Measurements from ENCODE around the gene TNFAIP8.

Gene TNFAIP8

DNA sequence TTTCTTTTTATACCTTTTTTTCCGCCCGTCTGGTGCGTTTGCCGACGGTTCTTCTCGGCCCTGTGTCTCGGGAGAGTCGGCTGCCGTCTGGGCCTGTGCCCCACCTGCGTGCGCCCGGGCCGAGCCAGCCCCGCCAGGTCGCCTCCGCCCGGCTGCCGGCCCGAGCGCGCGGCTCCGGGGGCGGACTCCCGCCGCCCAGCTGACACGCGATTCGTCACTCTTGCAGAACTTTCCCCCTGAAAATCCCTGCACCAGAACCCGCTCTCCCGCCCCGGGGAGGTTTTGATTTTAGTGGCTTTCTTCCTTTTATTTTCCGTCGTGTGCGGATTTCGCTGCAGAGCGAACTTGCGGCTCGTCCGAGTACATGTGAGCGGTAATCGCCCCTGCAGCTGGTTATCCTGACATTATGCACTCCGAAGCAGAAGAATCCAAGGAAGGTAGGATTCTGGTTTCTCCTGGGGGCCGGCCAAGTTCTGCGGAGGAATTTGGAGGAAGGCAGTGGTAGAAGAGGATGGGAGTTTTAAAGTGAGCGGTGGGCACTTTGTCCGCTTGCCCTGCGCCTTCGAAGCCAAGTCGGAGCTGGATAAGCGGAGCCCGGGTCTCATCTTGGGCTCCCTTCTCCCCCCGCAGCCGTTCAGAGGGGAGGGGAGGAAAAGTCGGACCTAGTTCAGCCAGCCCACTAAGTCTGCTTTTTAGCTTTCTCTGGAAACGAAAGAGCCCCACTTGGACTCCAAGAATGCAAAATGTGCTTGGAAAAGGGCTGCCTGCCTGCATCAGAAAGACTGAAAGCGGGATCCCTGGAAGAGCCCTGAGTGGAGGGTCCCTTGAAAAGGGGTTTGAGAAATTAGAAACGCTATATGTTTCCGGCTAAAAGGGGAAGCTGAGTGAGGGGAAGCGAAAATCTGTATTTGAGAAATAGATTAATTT lies at the start of gene TNFAIP8:
Gene TNFAIP8 (plus strand): TSS at position 335 of the 927 bp plus-strand sequence. CDS start 72 bp downstream, at position 407.
- no peak for DNase-seq

DNA sequence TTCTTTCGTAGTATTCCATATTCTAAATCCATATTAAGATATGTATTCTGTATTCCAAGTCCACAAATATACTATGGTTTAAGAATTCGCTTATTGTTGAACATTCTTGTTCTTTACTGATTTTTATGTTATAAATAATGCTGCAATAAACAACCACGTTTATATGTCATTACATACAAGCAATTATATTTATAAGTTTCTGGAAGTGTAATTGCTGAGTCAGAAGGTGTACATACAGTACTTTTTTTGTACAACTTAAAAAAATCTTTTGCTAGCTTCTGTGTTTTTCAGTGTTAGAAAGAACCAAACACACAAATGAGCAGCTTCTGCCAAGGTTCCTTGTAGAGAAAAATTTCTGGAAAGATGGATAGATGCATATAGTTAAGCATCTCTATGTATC lies 48.6 kb upstream of the TNFAIP8 start:
- no peak for DNase-seq

DNA sequence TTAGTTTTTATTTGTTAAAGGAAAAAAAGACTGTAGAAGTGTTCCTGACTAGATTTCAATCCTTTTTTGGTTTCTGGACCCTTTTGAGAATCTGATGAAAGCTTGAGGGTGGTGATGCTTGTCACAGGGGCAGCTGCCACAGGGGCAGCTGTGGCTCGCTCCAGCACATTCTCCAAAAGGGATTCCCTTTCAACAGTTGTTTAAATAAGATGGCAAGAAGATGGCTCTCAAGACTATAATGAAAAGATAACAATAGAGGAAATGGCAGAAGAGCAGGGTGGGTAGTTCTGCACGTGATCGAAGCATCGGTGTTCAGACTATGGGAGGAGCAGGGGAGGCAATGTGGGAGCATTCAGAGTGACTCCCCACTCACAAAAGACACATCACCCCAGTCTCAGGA lies 46.5 kb upstream of the TNFAIP8 start:
- no peak for DNase-seq

DNA sequence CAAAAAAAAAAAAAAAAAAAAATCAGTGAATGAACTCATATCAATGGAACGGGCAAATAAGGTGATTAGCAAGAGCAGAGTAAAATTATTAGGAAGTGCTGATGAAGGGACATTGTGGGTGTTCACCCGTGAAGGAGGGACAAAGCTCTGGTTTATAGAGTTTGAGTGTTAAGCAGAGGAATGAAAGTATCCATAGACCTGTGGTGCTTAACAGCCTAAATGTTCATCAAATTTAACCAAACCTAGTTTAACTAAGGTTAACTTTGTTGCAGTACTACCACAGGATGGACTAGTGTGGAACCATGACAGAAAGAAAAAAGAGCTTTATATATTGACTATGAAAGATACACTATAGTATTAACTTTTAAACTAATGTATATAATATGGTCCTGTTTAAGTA lies 44.1 kb upstream of the TNFAIP8 start:
- no peak for DNase-seq

DNA sequence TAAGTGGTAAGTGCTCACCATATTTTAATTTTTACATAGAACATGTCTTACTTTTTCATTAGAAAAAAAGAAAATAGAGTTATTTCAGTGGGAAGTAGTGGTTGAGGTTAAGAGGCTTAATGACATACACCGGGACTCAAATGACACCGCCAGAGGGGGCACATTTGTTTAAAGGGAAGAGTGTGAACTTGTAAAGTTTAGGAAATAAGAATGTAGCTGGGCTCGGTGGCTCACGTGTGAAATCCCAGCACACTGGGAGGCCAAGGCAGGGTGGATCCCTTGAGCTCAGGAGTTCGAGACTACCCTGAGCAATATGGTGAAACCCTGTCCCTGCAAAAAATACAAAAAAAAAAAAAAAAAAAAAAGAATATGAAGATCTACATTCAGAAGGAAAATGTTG lies 43.4 kb upstream of the TNFAIP8 start:
- DNase-seq: no peak

DNA sequence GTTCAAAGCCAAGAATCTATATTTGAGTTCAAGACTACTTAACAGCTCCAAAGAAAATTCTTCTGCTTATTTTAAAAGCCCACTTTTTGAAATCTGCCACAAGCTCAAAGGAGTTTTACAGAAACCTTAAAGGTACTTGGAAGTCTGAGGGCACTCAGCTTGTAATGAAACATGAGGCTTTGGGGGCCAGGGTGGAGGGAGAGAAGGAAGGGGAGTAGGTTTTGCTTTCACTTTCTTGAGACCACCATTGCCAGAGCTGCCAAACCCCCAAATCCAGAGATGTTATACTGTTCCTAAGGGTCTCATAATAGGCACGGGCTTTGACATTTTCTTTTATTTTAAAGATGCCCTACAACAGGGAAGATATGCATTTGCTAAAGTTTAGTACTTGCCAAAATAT lies 42.6 kb upstream of the TNFAIP8 start:
- DNase-seq: no peak

DNA sequence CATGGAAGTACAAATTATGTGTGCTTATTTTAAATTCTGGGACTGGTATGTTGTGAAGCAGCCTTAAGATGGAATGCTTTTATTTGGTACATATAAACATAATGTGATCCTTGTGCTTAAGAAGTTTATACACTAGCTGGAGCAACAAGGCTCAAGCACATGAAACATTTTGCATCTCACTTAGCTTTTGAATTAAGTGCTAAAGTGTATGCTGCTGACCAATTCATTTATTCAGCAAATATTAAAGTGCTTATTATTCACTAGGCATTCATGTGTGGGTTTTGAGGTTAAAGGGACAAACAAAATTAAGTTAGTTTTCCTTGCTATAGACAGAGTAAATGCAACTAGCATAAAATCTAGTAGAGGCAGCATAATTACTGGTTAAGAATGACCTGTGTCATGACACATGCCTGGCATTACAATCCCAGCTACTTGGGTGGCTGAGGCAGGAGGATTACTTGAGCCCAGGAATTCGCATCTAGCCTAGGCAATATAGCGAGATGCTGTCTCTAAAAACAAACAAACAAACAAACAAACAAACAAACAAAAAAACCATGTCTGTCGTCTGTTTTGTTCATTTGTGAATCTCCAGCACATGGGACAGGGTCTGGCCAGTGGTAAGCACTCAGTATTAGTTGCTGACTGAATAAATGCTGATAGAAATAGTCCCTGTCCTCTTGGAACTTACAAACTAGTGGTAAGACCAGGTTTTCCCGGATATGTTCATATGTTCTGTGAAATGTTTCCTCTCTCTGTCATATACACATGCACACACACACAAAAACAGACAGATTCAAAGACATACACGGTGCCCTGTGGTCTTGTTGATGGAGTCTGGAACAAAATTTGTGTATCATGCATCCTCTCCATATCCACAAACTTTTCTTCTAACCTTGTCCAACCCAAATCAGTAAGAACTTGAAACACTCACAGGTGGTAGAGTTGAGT lies 41.9 kb upstream of the TNFAIP8 start:
- no peak for DNase-seq

DNA sequence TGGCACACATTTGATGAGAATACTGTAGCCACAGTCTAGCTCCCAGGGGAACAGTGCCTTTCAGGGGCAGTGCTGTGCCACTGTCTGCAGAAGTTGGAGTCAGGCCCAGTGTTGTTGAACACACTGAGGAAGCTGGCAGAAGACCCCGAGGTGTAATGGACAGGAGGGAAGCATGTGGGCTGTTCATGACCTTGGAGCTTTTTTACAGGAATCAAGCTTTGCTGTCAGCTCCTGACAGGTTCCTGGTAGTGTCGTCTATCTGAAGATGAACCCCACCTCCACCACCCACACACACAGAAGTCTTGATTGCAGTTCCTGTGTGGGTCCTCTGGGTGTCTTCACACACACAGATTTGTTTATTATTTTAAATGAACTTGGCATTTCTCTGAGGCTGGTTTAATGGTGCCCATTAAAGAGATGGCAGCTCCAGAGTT lies 40.3 kb upstream of the TNFAIP8 start:
- DNase-seq: no peak

DNA sequence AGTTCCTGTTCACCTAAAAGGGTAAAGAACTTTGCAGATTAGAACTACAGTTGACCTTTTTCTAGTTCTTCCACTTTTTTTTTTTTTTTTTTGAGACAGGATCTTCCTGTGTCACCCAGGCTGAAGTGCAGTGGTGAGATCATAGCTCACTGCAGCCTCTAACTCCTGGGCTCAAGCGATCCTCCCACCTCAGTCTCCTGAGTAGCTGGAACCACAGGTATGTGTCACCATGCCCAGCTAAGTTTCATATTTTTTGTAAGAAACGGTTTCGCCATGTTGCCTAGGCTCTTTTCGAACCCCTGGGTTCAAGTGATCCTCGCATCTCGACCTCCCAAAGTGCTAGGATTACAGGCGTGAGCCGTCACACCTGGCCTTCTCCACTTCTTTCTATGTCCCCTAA lies 39.7 kb upstream of the TNFAIP8 start:
- DNase-seq: no peak

DNA sequence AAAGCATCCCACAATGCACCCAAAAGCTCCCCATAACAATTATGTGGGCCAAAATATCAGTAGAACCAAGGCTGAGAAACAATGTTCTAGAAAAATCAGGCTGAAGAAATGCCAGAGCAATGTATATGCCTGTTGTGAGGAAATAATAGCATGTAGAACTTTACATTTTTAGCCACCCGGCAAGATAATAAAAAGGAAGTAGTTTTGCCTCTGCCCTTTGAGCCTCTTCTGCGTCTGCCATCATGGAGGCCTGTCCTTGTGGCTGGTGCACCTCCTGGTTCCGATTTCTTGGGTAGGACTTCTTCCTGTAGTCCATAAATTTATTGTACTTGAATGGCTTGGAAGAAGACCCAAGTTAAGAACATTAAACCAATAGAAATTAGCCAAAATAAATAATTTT lies 38.9 kb upstream of the TNFAIP8 start:
- no peak for DNase-seq

DNA sequence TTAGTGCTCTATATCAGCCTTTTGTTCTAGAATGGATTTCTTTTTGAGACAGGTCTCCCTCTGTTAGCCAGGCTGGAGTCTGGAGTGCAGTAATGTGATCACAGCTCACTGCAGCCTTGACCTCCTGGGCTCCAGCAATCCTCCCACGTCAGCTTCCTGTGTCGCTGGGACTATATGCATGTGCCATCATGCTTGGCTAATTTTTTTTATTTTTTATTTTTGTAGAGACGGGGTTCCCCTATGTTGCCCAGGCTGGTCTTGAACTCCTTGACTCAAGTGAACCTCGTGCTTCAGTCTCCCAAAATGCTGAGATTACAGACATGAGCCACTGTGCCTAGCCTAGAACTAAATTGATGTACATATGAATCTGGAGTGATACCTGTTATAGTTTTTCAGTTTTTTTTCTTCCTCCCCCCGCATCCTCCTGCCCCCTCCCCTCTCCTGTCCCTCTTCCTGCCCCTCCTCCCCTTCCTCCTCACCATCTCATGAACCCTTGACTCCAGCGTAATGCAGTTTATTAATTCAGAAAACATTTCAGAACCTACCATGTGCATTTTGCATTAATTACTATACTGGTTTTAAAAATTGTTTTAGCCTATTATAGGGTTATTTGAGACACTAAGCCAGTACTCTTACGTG lies 37.4 kb upstream of the TNFAIP8 start:
- no peak for DNase-seq

DNA sequence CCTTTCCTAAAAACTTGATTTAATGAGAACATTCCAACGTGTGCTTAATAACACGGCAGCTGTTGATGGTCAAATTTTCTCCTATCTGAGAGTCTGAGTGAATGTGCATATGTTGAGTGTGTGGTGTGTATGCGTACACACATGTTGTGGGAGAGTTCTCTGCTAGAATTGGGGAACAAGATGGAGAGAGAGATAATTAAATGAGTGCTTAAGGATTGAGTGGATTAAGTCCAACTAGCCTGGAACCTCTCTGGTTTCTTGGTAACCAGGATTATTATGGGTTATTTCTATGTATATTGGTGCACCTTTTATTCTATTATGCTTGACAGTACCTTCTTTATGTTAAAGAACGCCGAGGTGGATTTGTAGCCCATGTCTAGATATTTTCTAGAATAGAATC lies 36.4 kb upstream of the TNFAIP8 start:
- DNase-seq: no peak

DNA sequence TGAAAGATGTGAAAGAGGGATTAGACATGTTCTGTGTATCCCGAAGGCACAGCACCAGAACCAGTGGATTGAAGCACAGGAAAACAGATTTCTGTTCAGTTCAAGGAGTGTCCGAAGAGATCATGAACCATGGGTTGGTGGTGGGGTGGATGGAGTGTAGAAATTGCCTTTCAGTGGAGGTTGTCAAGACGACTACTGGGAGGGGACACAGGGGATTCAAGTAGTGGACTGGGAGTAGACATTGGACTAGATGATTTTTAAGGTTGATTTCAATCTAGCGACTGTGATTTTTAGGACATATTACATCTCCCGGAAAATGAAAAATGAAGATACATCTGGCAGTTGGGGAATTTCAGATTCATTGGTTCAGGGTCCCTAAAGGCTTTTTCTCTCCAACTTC lies 35.9 kb upstream of the TNFAIP8 start:
- DNase-seq: no peak

DNA sequence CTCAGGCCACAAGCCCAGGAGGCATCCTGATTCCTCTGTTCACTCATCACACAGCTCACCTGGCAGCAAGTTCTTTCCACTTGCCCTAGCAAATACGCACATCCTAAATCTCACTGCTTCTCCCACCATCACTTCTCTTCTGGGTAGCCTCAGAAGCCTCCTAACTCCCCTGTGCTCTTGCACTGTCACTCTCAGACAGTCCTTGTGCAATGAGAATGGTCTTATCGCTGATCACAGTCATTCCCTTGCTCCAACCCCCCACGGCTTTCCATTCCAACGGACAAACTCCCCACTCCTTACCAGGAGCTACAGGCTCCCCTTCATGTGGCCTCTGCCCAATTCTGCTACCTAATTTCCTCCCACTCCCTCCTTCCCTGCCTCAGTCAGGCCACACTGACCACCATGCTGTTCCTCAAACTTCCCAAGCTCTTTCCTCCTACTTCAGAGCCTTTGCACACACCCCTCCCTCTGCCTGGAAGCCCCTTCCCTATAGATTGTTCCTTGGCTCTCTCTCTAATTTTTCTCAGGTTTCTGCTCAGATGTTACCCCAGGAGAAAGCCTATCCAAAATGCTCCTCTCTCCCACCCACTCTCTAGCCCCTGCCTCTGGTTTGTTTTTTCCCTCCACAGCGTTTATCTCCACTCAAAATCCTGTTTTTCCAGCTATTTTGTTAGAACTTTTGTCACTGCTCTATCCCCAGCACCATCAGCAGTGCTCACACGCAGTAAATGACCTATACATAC lies 34.1 kb upstream of the TNFAIP8 start:
- DNase-seq: no peak

DNA sequence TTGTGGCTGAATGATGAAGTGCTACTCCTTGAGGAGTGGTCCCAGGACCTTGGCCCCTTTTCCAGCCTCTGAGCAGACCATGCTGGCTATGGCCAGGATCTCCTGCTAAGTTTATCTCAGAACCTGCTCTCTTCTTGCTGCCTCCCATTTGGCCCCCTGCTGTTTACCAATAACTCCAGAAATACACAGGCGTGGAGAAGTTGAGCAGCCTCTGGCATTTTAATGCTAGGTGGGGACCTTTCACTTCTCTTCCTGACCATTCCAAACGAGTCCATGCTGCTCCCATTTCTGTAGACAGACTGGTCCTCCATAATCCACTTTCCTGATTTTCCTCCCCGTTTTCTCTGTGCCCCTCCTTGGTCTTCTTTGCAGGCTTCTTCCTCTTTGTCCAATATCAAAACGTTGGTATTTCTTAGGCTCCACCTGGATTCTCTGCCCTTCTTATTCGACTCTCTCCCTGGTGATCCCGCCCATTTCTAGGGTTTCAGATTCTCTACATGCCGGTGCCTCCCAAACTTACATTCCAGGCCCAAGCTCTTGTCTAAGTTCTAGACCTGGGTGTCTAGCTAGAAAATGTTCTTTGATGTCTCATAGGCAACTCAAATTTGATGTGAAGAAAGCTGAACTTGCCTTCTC lies 33.4 kb upstream of the TNFAIP8 start:
- no peak for DNase-seq

DNA sequence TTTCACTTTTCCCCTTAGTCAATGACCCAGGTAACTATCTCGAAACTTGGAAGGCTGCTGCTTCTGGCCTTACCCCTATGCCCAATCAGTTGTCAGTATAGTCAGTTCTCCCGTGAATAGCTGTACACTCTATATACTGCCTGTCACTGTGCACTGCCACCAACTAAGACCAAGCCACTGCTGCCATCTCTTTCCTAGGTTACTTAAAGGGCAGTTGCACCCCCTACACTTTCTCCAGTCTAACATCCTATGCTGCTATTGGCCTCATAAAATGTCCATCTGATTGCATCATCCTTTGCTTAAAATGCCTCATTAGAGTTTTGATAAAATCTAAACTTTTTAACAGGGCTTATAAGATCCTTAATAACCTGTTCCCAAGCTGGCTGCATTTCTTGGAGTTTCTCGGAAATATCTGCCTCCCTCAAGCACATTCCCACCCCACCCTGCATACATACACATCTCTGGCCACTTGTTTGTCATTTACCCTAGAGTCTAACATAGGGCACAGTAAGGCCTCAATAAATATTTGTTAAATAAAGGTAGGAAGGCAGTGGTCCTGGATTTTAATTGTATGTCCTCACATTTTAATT lies 32.8 kb upstream of the TNFAIP8 start:
- no peak for DNase-seq

DNA sequence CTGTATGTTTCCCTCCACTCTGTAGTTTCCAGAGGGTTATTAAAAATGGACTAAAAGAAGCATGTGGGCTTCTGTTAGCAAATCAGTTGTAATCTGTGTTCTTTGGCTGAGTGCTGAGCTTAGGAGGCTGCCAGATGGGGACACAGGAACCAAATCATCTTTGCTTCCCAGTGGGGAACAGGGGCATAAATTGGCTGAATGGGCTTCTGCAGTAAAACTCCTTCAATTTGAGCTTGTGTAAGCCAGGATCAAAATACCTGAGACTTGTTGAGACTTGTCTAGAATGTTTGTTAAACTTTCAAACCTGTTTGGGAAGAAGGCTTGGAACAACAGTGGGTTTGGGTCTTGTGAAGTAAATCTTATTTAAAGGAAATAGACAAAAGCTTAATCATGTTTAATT lies 32.2 kb upstream of the TNFAIP8 start:
- no peak for DNase-seq

DNA sequence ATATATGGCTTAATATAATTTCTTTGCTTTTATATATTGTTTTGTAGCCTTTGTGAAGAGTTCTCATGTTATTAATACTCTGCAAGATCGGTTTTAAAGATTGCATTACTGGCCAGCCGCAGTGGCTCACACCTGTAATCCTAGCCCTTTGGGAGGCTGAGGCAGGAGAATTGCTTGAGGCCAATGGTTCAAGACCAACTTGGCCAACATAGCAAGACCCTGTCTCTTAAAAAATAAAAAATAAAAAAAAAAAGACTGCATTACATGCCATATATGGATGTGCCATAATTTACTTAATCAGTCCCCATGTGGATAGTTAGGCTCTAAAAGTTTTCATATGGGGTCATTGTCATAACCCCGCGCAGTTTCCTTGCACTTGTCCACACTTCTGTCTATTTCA lies 31.0 kb upstream of the TNFAIP8 start:
- no peak for DNase-seq

DNA sequence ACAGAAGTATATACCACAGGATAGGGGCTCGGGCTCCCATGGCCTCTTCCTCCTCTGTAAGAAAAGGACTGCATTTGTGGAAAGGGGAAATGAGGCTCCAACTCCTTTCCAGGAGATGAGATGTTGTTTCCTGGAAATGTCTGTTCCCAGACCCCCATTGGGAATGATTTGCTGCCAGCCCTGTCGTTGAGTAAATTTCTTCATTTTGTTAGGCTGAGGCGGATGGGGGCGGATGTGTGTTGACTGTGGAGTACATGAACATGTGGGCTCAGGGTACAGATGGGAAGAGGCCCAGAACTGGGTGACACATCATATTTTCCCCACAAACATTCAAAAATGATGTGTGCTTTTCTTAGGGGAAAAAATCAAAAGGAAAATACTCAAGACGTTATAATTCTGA lies 28.8 kb upstream of the TNFAIP8 start:
- DNase-seq: no peak

DNA sequence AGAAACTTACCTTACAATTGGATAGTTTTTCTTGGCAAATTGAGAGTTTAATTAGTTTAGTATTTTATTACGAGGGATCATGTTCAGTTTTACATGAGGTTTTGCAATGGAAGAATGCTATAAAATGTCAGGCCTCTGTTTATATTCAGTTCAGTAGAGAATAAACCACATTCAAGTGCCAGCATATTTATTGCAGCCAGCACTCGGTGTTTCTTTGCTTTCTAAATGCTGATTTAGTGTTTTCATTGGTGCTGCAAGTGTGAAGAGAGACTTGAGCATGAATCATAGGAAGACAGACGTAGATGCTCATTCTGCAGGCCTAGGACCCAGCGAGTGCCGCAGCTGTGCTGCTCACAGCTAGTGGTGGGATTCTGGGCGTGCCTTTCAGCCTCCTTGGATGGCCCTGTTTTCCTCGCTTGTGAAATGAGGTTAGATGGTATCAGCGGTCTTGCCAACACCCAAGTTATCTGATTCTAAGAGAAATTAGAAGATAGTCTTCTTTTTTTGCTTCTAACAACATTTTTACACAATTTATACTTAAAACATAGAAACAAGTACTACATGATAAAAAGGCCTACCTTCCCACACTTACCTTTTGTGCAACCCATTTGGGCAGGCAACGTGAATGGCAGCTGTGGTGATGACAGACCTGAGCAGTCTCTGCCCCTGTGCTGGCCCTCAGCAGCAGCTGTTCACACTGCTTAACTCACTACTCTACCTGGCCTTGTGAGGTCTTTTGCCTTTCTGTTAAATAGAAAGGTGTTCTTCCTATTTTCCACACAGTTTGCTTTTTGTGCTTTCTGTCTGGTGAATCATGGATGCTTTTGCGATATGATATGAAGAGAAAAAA lies 26.8 kb upstream of the TNFAIP8 start:
- no peak for DNase-seq

DNA sequence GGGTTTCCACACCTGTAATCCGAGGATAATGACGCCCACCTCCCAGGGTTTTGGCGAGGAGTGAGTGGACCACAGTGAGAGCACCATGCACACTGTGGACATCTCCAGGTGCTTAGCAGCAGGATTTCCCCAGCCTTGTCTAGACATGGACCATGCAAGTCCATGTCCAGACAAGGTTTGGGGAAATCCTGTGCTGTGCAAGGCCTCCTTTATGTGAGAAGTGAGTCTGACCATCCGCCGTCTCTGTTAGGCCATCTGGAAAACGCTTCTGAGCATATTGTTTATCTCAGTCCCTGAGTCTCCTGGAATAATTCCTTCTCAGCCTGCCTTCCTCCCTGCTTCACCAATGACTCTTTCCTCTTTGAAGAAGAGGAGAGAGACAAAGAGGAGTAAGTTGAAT lies 26.2 kb upstream of the TNFAIP8 start:
- no peak for DNase-seq

Measured in SIG-M5 (cell line).